ENCODE data around the gene MYNN.

The MYNN gene

DNA sequence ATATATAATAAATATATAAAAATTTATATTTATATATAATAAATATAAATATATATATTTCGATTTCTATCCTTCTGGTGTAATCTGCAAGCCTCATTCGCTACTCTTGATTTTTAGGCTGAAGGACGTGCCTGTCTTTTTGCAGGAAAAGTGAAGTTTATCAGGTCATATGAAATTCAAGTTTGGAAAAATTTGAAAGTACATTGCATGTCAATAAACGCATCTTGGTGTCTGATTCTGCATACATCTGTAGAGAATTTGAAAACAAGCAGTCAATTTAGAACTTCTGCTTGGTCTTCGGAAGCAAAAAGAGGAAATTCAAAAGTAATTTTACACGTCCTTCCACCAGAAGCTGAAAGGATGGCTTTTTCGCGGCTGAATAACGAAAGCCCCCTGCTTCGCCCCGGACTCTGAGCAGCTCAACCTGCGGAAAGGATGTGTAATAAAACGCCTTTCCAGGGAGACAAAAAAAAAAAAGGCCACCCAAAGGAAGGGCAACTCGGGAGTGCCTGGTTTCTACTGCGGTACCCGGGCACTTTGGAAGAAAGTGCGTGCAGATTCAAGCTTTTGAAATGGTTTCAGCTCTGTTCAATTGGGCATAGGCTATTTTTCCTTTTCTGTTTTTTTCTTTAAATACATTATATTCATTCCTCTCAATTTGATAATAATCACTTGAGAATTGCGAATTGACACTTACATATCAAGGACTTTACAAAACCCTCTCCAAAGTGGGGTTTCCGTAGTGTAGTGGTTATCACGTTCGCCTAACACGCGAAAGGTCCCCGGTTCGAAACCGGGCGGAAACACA lies 1.5 kb upstream of the MYNN start:
- ChIA-PET CTCF (interaction anchor here (0.7 kb wide), 1 partner anchor 63 kb away, joined by 3 read pairs; no protein-coding TSS in a partner anchor), POLR2A (no interaction called here)
- Histone ChIP-seq H3K4me3 (ENCODE audit: low read depth, low read length) (peak overlapping the region; percentile 93), H3K27ac (ENCODE audit: extremely low read depth, low read depth, low read length) (0 out of 2 replicates have a peak overlapping the region, but pooled peaks have one; percentile 64), H3K4me1 (ENCODE audit: control insufficient read depth, insufficient read depth, low read length) (no peaks in the 10 kb centered on the region), H3K9me3 (ENCODE audit: control insufficient read depth, insufficient read depth, low read depth, low read length) (no peaks in the 10 kb centered on the region), H3K36me3 (ENCODE audit: control insufficient read depth in 2 of 2, insufficient read depth in 1 of 2, low read length in 2 of 2) (peaks cover 0 to 24% of the 10 kb centered on the region in 2 experiments)
- TF ChIP-seq ZNF280C (tag by site-specific recombination; IDR thresholded peaks at IDR 0.05), result no peak
- TF ChIP-seq, protein P1, sequence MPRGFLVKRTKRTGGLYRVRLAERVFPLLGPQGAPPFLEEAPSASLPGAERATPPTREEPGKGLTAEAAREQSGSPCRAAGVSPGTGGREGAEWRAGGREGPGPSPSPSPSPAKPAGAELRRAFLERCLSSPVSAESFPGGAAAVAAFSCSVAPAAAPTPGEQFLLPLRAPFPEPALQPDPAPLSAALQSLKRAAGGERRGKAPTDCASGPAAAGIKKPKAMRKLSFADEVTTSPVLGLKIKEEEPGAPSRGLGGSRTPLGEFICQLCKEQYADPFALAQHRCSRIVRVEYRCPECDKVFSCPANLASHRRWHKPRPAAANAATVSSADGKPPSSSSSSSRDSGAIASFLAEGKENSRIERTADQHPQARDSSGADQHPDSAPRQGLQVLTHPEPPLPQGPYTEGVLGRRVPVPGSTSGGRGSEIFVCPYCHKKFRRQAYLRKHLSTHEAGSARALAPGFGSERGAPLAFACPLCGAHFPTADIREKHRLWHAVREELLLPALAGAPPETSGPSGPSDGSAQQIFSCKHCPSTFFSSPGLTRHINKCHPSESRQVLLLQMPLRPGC (tag by site-specific recombination; IDR thresholded peaks at IDR 0.05), result no peak
- no peak for TF ChIP-seq ZNF426 (tag by site-specific recombination; IDR thresholded peaks at IDR 0.05)
- TF ChIP-seq ZNF366 (tag by site-specific recombination; conservative IDR thresholded peaks at IDR 0.05), result peak; percentile 54; the same call in 1 of the 2 replicates
- no peak for TF ChIP-seq ZNF112 (tag by site-specific recombination; IDR thresholded peaks at IDR 0.05)
- TF ChIP-seq ZFP3 (tag by site-specific recombination; IDR thresholded peaks at IDR 0.05; ENCODE audit: low read depth), result no peak
- no peak for TF ChIP-seq ZNF19 (tag by site-specific recombination; IDR thresholded peaks at IDR 0.05; ENCODE audit: low read depth)
- peak; percentile 97 for TF ChIP-seq PRDM1 (tag by site-specific recombination; IDR thresholded peaks at IDR 0.05)
- TF ChIP-seq OSR2 (tag by site-specific recombination; IDR thresholded peaks at IDR 0.05), result no peak
- TF ChIP-seq ZSCAN18 (tag by site-specific recombination; IDR thresholded peaks at IDR 0.05), result no peak
- TF ChIP-seq GLIS1 (tag by site-specific recombination; IDR thresholded peaks at IDR 0.05), result 0 out of 2 replicates have a peak, but pooled peaks have one; percentile 8
- TF ChIP-seq, protein P2, sequence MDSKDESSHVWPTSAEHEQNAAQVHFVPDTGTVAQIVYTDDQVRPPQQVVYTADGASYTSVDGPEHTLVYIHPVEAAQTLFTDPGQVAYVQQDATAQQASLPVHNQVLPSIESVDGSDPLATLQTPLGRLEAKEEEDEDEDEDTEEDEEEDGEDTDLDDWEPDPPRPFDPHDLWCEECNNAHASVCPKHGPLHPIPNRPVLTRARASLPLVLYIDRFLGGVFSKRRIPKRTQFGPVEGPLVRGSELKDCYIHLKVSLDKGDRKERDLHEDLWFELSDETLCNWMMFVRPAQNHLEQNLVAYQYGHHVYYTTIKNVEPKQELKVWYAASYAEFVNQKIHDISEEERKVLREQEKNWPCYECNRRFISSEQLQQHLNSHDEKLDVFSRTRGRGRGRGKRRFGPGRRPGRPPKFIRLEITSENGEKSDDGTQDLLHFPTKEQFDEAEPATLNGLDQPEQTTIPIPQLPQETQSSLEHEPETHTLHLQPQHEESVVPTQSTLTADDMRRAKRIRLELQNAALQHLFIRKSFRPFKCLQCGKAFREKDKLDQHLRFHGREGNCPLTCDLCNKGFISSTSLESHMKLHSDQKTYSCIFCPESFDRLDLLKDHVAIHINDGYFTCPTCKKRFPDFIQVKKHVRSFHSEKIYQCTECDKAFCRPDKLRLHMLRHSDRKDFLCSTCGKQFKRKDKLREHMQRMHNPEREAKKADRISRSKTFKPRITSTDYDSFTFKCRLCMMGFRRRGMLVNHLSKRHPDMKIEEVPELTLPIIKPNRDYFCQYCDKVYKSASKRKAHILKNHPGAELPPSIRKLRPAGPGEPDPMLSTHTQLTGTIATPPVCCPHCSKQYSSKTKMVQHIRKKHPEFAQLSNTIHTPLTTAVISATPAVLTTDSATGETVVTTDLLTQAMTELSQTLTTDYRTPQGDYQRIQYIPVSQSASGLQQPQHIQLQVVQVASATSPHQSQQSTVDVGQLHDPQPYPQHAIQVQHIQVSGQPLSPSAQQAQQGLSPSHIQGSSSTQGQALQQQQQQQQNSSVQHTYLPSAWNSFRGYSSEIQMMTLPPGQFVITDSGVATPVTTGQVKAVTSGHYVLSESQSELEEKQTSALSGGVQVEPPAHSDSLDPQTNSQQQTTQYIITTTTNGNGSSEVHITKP (tag by site-specific recombination; IDR thresholded peaks at IDR 0.05), result 0 out of 2 replicates have a peak, but pooled peaks have one; percentile 30
- TF ChIP-seq ZNF501 (tag by site-specific recombination; IDR thresholded peaks at IDR 0.05), result 0 out of 2 replicates have a peak, but pooled peaks have one; percentile 24
- peak; percentile 100 for TF ChIP-seq ZBTB8A (tag by site-specific recombination; IDR thresholded peaks at IDR 0.05)
- peak; percentile 69 for TF ChIP-seq ZBTB17 (tag by site-specific recombination; IDR thresholded peaks at IDR 0.05)
- no peak for TF ChIP-seq ZNF580 (tag by site-specific recombination; IDR thresholded peaks at IDR 0.05)
- TF ChIP-seq ZNF596 (tag by site-specific recombination; IDR thresholded peaks at IDR 0.05), result 0 out of 2 replicates have a peak, but pooled peaks have one; percentile 35
- TF ChIP-seq, protein P3, sequence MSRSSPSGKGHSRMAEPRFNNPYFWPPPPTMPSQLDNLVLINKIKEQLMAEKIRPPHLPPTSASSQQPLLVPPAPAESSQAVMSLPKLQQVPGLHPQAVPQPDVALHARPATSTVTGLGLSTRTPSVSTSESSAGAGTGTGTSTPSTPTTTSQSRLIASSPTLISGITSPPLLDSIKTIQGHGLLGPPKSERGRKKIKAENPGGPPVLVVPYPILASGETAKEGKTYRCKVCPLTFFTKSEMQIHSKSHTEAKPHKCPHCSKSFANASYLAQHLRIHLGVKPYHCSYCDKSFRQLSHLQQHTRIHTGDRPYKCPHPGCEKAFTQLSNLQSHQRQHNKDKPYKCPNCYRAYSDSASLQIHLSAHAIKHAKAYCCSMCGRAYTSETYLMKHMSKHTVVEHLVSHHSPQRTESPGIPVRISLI (tag by site-specific recombination; IDR thresholded peaks at IDR 0.05), result peak; percentile 97
- no peak for TF ChIP-seq ZNF701 (tag by site-specific recombination; IDR thresholded peaks at IDR 0.05)
- TF ChIP-seq IKZF3 (tag by site-specific recombination; IDR thresholded peaks at IDR 0.05), result 0 out of 2 replicates have a peak, but pooled peaks have one; percentile 29
- TF ChIP-seq ZNF600 (tag by site-specific recombination; IDR thresholded peaks at IDR 0.05), result 0 out of 2 replicates have a peak, but pooled peaks have one; percentile 27
- no peak for TF ChIP-seq ZNF16 (tag by site-specific recombination; IDR thresholded peaks at IDR 0.05; ENCODE audit: low read depth)
- TF ChIP-seq FEZF1 (tag by site-specific recombination; IDR thresholded peaks at IDR 0.05), result peak; percentile 44; the same call in 1 of the 2 replicates
- peak; percentile 58; the same call in 1 of the 2 replicates for TF ChIP-seq ZFP69B (tag by site-specific recombination; IDR thresholded peaks at IDR 0.05)
- no peak for TF ChIP-seq ZNF416 (tag by site-specific recombination; IDR thresholded peaks at IDR 0.05)
- TF ChIP-seq HOXD13 (CRISPR knock-in tag; IDR thresholded peaks at IDR 0.05; ENCODE audit: borderline replicate concordance), result no peak
